Measurements from ENCODE around the gene PGM2L1.

Gene PGM2L1

DNA sequence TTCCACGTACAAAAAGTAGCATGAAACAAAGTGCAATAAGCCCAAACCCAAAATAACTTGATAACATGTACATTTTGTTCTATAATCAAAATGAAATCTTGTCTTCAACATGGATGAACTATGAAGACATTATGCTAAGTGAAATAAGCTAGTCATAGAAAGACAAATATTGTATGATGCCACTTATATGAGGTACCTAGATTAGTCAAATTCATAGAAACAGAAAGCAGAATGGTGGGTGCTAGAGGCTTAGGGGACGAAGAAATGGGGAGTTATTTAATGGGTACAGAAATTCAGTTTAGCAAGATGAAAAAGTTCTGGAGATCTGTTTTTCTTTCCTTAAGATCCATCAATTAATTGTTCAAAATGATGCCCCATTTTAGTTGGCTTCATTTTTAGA is 7.5 kb downstream of the PGM2L1 start:
- Histone ChIP-seq H3K14ac (ENCODE audit: low read length in 2 of 2) (no peak overlapping the region), H4K8ac (ENCODE audit: low read length) (no peak overlapping the region), H3K4me1 (ENCODE audit: control insufficient read depth, insufficient read depth, low read depth, low read length) (no peaks in the 10 kb centered on the region), H3K4me3 (ENCODE audit: insufficient read depth in 1 of 2, low read depth in 1 of 2, low read length in 2 of 2) (no peak overlapping the region), H3K4me2 (ENCODE audit: low read length, poor library complexity, severe bottlenecking) (no peak overlapping the region), H4K91ac (ENCODE audit: low read length) (no peak overlapping the region), H3K18ac (ENCODE audit: low read depth in 1 of 2, low read length in 2 of 2) (no peak overlapping the region), H2AFZ (ENCODE audit: low read depth, low read length) (no peak overlapping the region), H3K9me3 (ENCODE audit: control insufficient read depth, low read length) (no peaks in the 10 kb centered on the region), H3K9ac (ENCODE audit: low read length) (no peak overlapping the region), H2BK12ac (ENCODE audit: low read length in 2 of 2) (no peak overlapping the region), H3K36me3 (ENCODE audit: control insufficient read depth in 1 of 2, insufficient read depth in 2 of 2, low read depth in 1 of 2, low read length in 2 of 2) (no peaks in the 10 kb centered on the region), H3K4ac (ENCODE audit: low read depth in 1 of 2, low read length in 2 of 2) (no peak overlapping the region), H2AK5ac (ENCODE audit: low read length, severe bottlenecking) (no peak overlapping the region), H3K79me1 (replicated peaks; ENCODE audit: low read length, poor library complexity, severe bottlenecking) (peaks cover 9% of the 10 kb centered on the region), H2BK120ac (ENCODE audit: low read depth, low read length) (no peak overlapping the region), H3K23ac (ENCODE audit: low read length in 2 of 2) (no peak overlapping the region), H3K27ac (ENCODE audit: low read length, poor library complexity, severe bottlenecking) (no peak overlapping the region), H2BK15ac (ENCODE audit: low read depth, poor library complexity, severe bottlenecking) (no peak overlapping the region), H3K27me3 (ENCODE audit: control insufficient read depth in 1 of 2, insufficient read depth in 1 of 2, low read length in 2 of 2) (no peaks in the 10 kb centered on the region), H2BK5ac (ENCODE audit: low read depth, low read length, poor library complexity, severe bottlenecking) (no peak overlapping the region)
- WGBS, result no CpG with 5 or more reads among the region's 2 CpGs
- DNase-seq, result no peak

DNA sequence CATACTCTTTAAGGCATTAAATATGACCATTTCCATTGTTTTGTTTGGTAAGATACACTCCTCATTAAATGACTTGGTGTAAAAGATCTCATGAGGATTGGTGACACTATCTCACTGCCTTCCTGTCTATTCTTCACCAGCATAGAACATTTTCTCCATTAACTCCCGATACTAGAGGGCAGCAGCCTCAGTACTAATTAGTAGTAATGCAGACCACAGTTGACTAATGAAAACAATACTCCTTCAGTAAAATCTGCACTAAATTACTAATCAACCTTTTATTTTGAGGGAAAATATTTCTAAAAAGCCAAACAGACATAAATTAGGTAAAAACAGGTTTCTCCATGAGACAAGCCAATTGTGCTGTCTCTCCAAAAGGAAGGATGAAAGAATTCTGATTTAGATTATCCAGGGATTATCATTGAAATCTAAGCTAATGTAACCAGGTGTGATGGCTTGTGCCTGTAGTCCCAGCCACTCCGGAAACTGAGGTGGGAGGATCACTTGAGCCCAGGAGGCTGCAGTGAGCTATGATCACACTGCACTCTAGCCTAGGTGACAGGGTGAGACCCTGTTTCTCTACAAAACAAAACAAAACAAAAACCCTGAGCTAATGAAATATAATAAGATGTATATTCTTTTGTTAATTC is 9.4 kb downstream of the PGM2L1 start:
- Histone ChIP-seq H2BK120ac (ENCODE audit: low read depth, low read length) (no peak overlapping the region), H3K18ac (ENCODE audit: low read depth in 1 of 2, low read length in 2 of 2) (no peak overlapping the region), H4K8ac (ENCODE audit: low read length) (no peak overlapping the region), H3K9me3 (ENCODE audit: control insufficient read depth, low read length) (no peaks in the 10 kb centered on the region), H3K79me1 (replicated peaks; ENCODE audit: low read length, poor library complexity, severe bottlenecking) (peaks cover 11% of the 10 kb centered on the region), H3K9ac (ENCODE audit: low read length) (peak overlapping the region; percentile 40), H3K4me1 (ENCODE audit: control insufficient read depth, insufficient read depth, low read depth, low read length) (no peaks in the 10 kb centered on the region), H2BK12ac (ENCODE audit: low read length in 2 of 2) (no peak overlapping the region), H2AFZ (ENCODE audit: low read depth, low read length) (no peak overlapping the region), H2BK5ac (ENCODE audit: low read depth, low read length, poor library complexity, severe bottlenecking) (no peak overlapping the region), H3K4ac (ENCODE audit: low read depth in 1 of 2, low read length in 2 of 2) (no peak overlapping the region), H3K27me3 (ENCODE audit: control insufficient read depth in 1 of 2, insufficient read depth in 1 of 2, low read length in 2 of 2) (no peaks in the 10 kb centered on the region), H3K36me3 (ENCODE audit: control insufficient read depth in 1 of 2, insufficient read depth in 2 of 2, low read depth in 1 of 2, low read length in 2 of 2) (no peaks in the 10 kb centered on the region), H3K27ac (ENCODE audit: low read length, poor library complexity, severe bottlenecking) (no peak overlapping the region), H3K4me2 (ENCODE audit: low read length, poor library complexity, severe bottlenecking) (no peak overlapping the region), H3K23ac (ENCODE audit: low read length in 2 of 2) (no peak overlapping the region), H2AK5ac (ENCODE audit: low read length, severe bottlenecking) (no peak overlapping the region), H3K14ac (ENCODE audit: low read length in 2 of 2) (no peak overlapping the region), H4K91ac (ENCODE audit: low read length) (no peak overlapping the region), H2BK15ac (ENCODE audit: low read depth, poor library complexity, severe bottlenecking) (no peak overlapping the region), H3K4me3 (ENCODE audit: insufficient read depth in 1 of 2, low read depth in 1 of 2, low read length in 2 of 2) (no peak overlapping the region)
- WGBS, result 0% methylated on average over 2 of the region's 2 CpGs
- DNase-seq, result peak; percentile 66

DNA sequence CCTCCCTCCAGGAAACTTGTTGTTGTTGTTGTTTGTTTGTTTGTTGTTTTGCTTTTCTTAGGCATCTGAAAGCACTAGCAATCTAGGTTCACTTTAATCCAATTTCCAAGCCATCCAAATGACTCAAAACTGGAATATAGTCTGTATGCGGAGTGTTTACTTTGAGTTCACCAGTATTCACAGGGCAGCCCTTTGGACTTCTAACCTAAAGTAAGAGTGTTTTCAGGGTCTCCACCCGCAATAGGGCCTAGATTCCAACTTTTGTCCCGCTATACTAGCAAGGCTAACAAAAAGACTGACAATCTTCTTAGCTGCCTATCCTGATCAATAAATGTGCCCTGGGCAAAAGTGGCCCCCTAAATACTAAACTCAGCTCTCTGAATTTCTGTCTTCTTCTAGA is 13.6 kb downstream of the PGM2L1 start:
- Histone ChIP-seq H3K4me2 (ENCODE audit: low read length, poor library complexity, severe bottlenecking) (no peak overlapping the region), H3K18ac (ENCODE audit: low read depth in 1 of 2, low read length in 2 of 2) (peak overlapping the region in 1 of 2 experiments; percentile 21), H2BK12ac (ENCODE audit: low read length in 2 of 2) (no peak overlapping the region), H3K27me3 (ENCODE audit: control insufficient read depth in 1 of 2, insufficient read depth in 1 of 2, low read length in 2 of 2) (no peaks in the 10 kb centered on the region), H3K79me1 (replicated peaks; ENCODE audit: low read length, poor library complexity, severe bottlenecking) (peaks cover 20% of the 10 kb centered on the region), H2AFZ (ENCODE audit: low read depth, low read length) (no peak overlapping the region), H3K9me3 (ENCODE audit: control insufficient read depth, low read length) (no peaks in the 10 kb centered on the region), H4K8ac (ENCODE audit: low read length) (no peak overlapping the region), H2AK5ac (ENCODE audit: low read length, severe bottlenecking) (no peak overlapping the region), H4K91ac (ENCODE audit: low read length) (no peak overlapping the region), H3K27ac (ENCODE audit: low read length, poor library complexity, severe bottlenecking) (no peak overlapping the region), H2BK120ac (ENCODE audit: low read depth, low read length) (no peak overlapping the region), H2BK15ac (ENCODE audit: low read depth, poor library complexity, severe bottlenecking) (no peak overlapping the region), H3K23ac (ENCODE audit: low read length in 2 of 2) (no peak overlapping the region), H2BK5ac (ENCODE audit: low read depth, low read length, poor library complexity, severe bottlenecking) (no peak overlapping the region), H3K36me3 (ENCODE audit: control insufficient read depth in 1 of 2, insufficient read depth in 2 of 2, low read depth in 1 of 2, low read length in 2 of 2) (no peaks in the 10 kb centered on the region), H3K4ac (ENCODE audit: low read depth in 1 of 2, low read length in 2 of 2) (no peak overlapping the region), H3K4me3 (ENCODE audit: insufficient read depth in 1 of 2, low read depth in 1 of 2, low read length in 2 of 2) (no peak overlapping the region), H3K4me1 (ENCODE audit: control insufficient read depth, insufficient read depth, low read depth, low read length) (peaks cover 2% of the 10 kb centered on the region), H3K14ac (ENCODE audit: low read length in 2 of 2) (no peak overlapping the region), H3K9ac (ENCODE audit: low read length) (no peak overlapping the region)
- WGBS, result 97% methylated on average over 3 of the region's 3 CpGs
- DNase-seq, result no peak

GRCh38 chr11:74380746-74381439 is 17.3 kb downstream of the PGM2L1 start:
- H2BK120ac ChIP-seq (ENCODE audit: low read depth, low read length), result no peak overlapping the region
- no peak overlapping the region for H3K23ac ChIP-seq (ENCODE audit: low read length in 2 of 2)
- no peak overlapping the region for H3K27ac ChIP-seq (ENCODE audit: low read length, poor library complexity, severe bottlenecking)
- no peak overlapping the region for H2BK5ac ChIP-seq (ENCODE audit: low read depth, low read length, poor library complexity, severe bottlenecking)
- H2BK12ac ChIP-seq (ENCODE audit: low read length in 2 of 2), result no peak overlapping the region
- H3K9me3 ChIP-seq (ENCODE audit: control insufficient read depth, low read length), result no peaks in the 10 kb centered on the region
- 86% methylated on average over 1 of the region's 1 CpG for WGBS
- peak overlapping the region; percentile 16 for H2AK5ac ChIP-seq (ENCODE audit: low read length, severe bottlenecking)
- H3K4me3 ChIP-seq (ENCODE audit: insufficient read depth in 1 of 2, low read depth in 1 of 2, low read length in 2 of 2), result no peak overlapping the region
- no peak overlapping the region for H3K4me2 ChIP-seq (ENCODE audit: low read length, poor library complexity, severe bottlenecking)
- peaks cover 21% of the 10 kb centered on the region for H3K79me1 ChIP-seq (replicated peaks; ENCODE audit: low read length, poor library complexity, severe bottlenecking)
- H3K36me3 ChIP-seq (ENCODE audit: control insufficient read depth in 1 of 2, insufficient read depth in 2 of 2, low read depth in 1 of 2, low read length in 2 of 2), result no peaks in the 10 kb centered on the region
- no peak overlapping the region for H4K8ac ChIP-seq (ENCODE audit: low read length)
- no peak overlapping the region for H2BK15ac ChIP-seq (ENCODE audit: low read depth, poor library complexity, severe bottlenecking)
- no peak overlapping the region for H4K91ac ChIP-seq (ENCODE audit: low read length)
- no peaks in the 10 kb centered on the region for H3K27me3 ChIP-seq (ENCODE audit: control insufficient read depth in 1 of 2, insufficient read depth in 1 of 2, low read length in 2 of 2)
- H3K4me1 ChIP-seq (ENCODE audit: control insufficient read depth, insufficient read depth, low read depth, low read length), result peaks cover 2% of the 10 kb centered on the region
- no peak overlapping the region for H3K9ac ChIP-seq (ENCODE audit: low read length)
- H2AFZ ChIP-seq (ENCODE audit: low read depth, low read length), result no peak overlapping the region
- H3K18ac ChIP-seq (ENCODE audit: low read depth in 1 of 2, low read length in 2 of 2), result no peak overlapping the region
- no peak overlapping the region for H3K4ac ChIP-seq (ENCODE audit: low read depth in 1 of 2, low read length in 2 of 2)
- DNase-seq, result no peak
- no peak overlapping the region for H3K14ac ChIP-seq (ENCODE audit: low read length in 2 of 2)

Data from mesenchymal stem cell (in vitro differentiated cells and primary cell).